Upper lobe of left lung (tissue), 4 donors: Measurements from ENCODE around the gene SUPT3H.

Source experiments
- POLR2A ChIP-seq, 4 donors: fragments of 450-650 bp; IDR thresholded peaks; one replicate each; pipeline ENCODE4 v1.5.1; 2016 to 2017; ENCODE audit warnings: antibody characterized with exemption in 4 of 4, mild to moderate bottlenecking in 2 of 4
- TF ChIP-seq, protein P1 (sequence below), 6 experiments: fragments of 450-650 bp in 4 of 6; fragments of 200-600 bp in 2 of 6; sonication (generic) in 2 of 6; IDR thresholded peaks; one replicate each; pipeline ENCODE4 v1.5.1; 2016 to 2019; ENCODE audit warnings: antibody characterized with exemption in 6 of 6

- TF ChIP-seq, protein P1, sequence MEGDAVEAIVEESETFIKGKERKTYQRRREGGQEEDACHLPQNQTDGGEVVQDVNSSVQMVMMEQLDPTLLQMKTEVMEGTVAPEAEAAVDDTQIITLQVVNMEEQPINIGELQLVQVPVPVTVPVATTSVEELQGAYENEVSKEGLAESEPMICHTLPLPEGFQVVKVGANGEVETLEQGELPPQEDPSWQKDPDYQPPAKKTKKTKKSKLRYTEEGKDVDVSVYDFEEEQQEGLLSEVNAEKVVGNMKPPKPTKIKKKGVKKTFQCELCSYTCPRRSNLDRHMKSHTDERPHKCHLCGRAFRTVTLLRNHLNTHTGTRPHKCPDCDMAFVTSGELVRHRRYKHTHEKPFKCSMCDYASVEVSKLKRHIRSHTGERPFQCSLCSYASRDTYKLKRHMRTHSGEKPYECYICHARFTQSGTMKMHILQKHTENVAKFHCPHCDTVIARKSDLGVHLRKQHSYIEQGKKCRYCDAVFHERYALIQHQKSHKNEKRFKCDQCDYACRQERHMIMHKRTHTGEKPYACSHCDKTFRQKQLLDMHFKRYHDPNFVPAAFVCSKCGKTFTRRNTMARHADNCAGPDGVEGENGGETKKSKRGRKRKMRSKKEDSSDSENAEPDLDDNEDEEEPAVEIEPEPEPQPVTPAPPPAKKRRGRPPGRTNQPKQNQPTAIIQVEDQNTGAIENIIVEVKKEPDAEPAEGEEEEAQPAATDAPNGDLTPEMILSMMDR (IDR thresholded peaks at IDR 0.05) = no peak
- no peak for TF ChIP-seq POLR2A (IDR thresholded peaks at IDR 0.05)
These were observed 49.7 kb downstream of the SUPT3H start, which contains the start of gene RUNX2 for GRCh38 chr6:45327956-45328522.
